ENCODE results near the gene HCST. TPM values are rescaled to one million over a fixed set of nuclear protein-coding genes. Genes with fewer than 3 reads are reported as not detected.

The HCST gene
- total and polyA plus RNA-seq, 2 of the 4 experiments (the other 2 are of a cell fraction), result 1.5 TPM; not detected in 1

- H2AK9ac ChIP-seq (replicated peaks; ENCODE audit: low read depth, low read length, poor library complexity), result no peak overlapping the region
- POLR2A ChIA-PET (ENCODE audit: unreplicated experiment), result no interaction called here
- no TSS peak for BruUV-seq (replicated peaks)
- peaks cover 30% of the 10 kb centered on the region for H3K36me3 ChIP-seq (ENCODE audit: control insufficient read depth, insufficient read depth, low read length)
- H2BK5ac ChIP-seq (ENCODE audit: low read depth, low read length, poor library complexity, severe bottlenecking), result no peak overlapping the region
- in situ Hi-C loops (cut with MboI; ENCODE audit: low sequenced_read_pairs), result loop anchor here (5.0 kb wide), 1 partner anchor 45 kb away; no protein-coding TSS in a partner anchor
- H2BK15ac ChIP-seq (ENCODE audit: low read depth, low read length), result no peak overlapping the region
- no peak overlapping the region for H4K91ac ChIP-seq (ENCODE audit: insufficient read depth, low read depth, low read length)
- TF ChIP-seq CEBPB (IDR thresholded peaks at IDR 0.05; ENCODE audit: low read depth, low read length) (no peak), MAFK (IDR thresholded peaks at IDR 0.05; ENCODE audit: low read depth, low read length) (no peak), RCOR1 (IDR thresholded peaks at IDR 0.05; ENCODE audit: insufficient replicate concordance, low read length) (no peak), POLR2A (IDR thresholded peaks at IDR 0.05; ENCODE audit: low read depth, low read length) (no peak), RAD21 (IDR thresholded peaks at IDR 0.05; ENCODE audit: low read length) (no peak), SMC3 (IDR thresholded peaks at IDR 0.05; ENCODE audit: low read depth, low read length) (no peak), ELK1 (IDR thresholded peaks at IDR 0.05; ENCODE audit: borderline replicate concordance, low read depth, low read length) (no peak), MAZ (IDR thresholded peaks at IDR 0.05; ENCODE audit: borderline replicate concordance, low read depth, low read length) (no peak), MXI1 (IDR thresholded peaks at IDR 0.05; ENCODE audit: borderline replicate concordance, low read depth, low read length) (no peak), CHD1 (IDR thresholded peaks at IDR 0.05; ENCODE audit: low read depth, low read length) (no peak), NFE2L2 (IDR thresholded peaks at IDR 0.05; ENCODE audit: low read depth, low read length) (no peak), FOS (IDR thresholded peaks at IDR 0.05; ENCODE audit: low read depth, low read length) (no peak), USF2 (IDR thresholded peaks at IDR 0.05; ENCODE audit: low read depth, low read length) (no peak), CTCF (conservative IDR thresholded peaks at IDR 0.05; ENCODE audit: low read depth, low read length) (no peak)
- no peak overlapping the region for H2BK120ac ChIP-seq (ENCODE audit: low read depth, low read length)
- H3K27ac ChIP-seq (ENCODE audit: insufficient read depth, low read length), result no peak overlapping the region
- H3K14ac ChIP-seq (replicated peaks; ENCODE audit: low read depth, low read length), result no peak overlapping the region
- intact Hi-C loops (cut with micrococcal nuclease), result no loop called here
- H3K4ac ChIP-seq (ENCODE audit: low read depth, low read length), result no peak overlapping the region
- dilution Hi-C loops (cut with HindIII; ENCODE audit: low sequenced_read_pairs, unreplicated experiment), result no loop called here
- no peaks in the 10 kb centered on the region for H3K27me3 ChIP-seq (ENCODE audit: control insufficient read depth, insufficient read depth, low read length)
- H2BK20ac ChIP-seq (ENCODE audit: low read depth, low read length), result no peak overlapping the region
- H3K9ac ChIP-seq (ENCODE audit: low read depth, low read length), result no peak overlapping the region
- DNase-seq (no peak), ATAC-seq (ENCODE audit: low read depth) (no peak)
- no peak overlapping the region for H3K56ac ChIP-seq (ENCODE audit: extremely low read depth, insufficient read depth, low read length)
- no peaks in the 10 kb centered on the region; the same call in 1 of the 2 replicates for H4K20me1 ChIP-seq (ENCODE audit: insufficient read depth, low read length)
- no peaks in the 10 kb centered on the region for H3K4me1 ChIP-seq (ENCODE audit: control insufficient read depth, insufficient read depth, low read length)
- no peaks in the 10 kb centered on the region for H3K9me1 ChIP-seq (ENCODE audit: insufficient read depth, low read length)
- WGBS, 2 experiments (ENCODE audit: extremely low coverage in 2 of 2, insufficient read length in 1 of 2), result 100% methylated on average over 2 of the region's 5 CpGs; no CpG with 5 or more reads in 1 of the 2 experiments
- no peak overlapping the region for H4K8ac ChIP-seq (ENCODE audit: low read depth in 2 of 2, low read length in 2 of 2)
- H3K4me3 ChIP-seq (ENCODE audit: insufficient read depth, low read depth, low read length), result no peak overlapping the region
- H3K4me2 ChIP-seq (ENCODE audit: low read depth, low read length), result no peak overlapping the region
- no peak overlapping the region for H3K18ac ChIP-seq (ENCODE audit: low read depth, low read length)
- no peak overlapping the region for H4K5ac ChIP-seq (ENCODE audit: low read depth, low read length)
- H2AFZ ChIP-seq (replicated peaks; ENCODE audit: low read length, poor library complexity), result no peak overlapping the region
- no peaks in the 10 kb centered on the region for H3K9me3 ChIP-seq (ENCODE audit: control insufficient read depth, insufficient read depth, low read length)
- no peak overlapping the region for H2AK5ac ChIP-seq (ENCODE audit: low read depth, low read length)
- CTCF ChIA-PET, result interaction anchor here (0.6 kb wide), 1 partner anchor 156 kb away, joined by 4 read pairs; no protein-coding TSS in a partner anchor
- no peak overlapping the region for H3K23ac ChIP-seq (ENCODE audit: low read depth, low read length)
- H3K79me1 ChIP-seq (ENCODE audit: low read depth in 1 of 2, low read length in 2 of 2), result peaks cover 0 to 4% of the 10 kb centered on the region in 2 experiments; a peak in 1 of 4 replicates
These were observed 15.1 kb upstream of the HCST start for GRCh38 chr19:35887197-35887596.

Measured in IMR-90 (cell line).